GM23338 (cell line): ENCODE results near the gene POU1F1. TPM values are rescaled to one million over a fixed set of nuclear protein-coding genes. Genes with fewer than 3 reads are reported as not detected.

Experiments used
- ATAC-seq: fragments of 200-7000 bp; cut with Tn5 transposase; 3 replicates; pipeline ENCODE4 v1.9.1; 2020
- DNase-seq: peaks from one replicate; pipeline ENCODE4 v3.0.0-alpha.2; 2015; ENCODE audit warnings: low spot score
- H2AFZ ChIP-seq: fragments of 200-600 bp; sonication (generic); 2 replicates; pipeline ENCODE4 v1.8.0; 2016; ENCODE audit warnings: antibody characterized with exemption, mild to moderate bottlenecking, moderate library complexity
- H3F3A ChIP-seq: fragments of 200-600 bp; sonication (generic); replicated peaks from 2 replicates; pipeline ENCODE4 v1.8.0; 2017; ENCODE audit warnings: antibody characterized with exemption, mixed run types, low read depth
- H3K27ac ChIP-seq: fragments of 200-600 bp; sonication (generic); 2 replicates; pipeline ENCODE4 v1.6.1; 2016; ENCODE audit warnings: low read depth
- H3K27me3 ChIP-seq: fragments of 200-600 bp; sonication (generic); 2 replicates; pipeline ENCODE4 v1.8.0; 2016; ENCODE audit warnings: mild to moderate bottlenecking, mixed run types, moderate library complexity; ENCODE audit not compliant: insufficient read depth
- H3K36me3 ChIP-seq: fragments of 200-600 bp; sonication (generic); 2 replicates; pipeline ENCODE4 v1.8.0; 2016; ENCODE audit warnings: mild to moderate bottlenecking; ENCODE audit not compliant: insufficient read depth
- H3K4me1 ChIP-seq: fragments of 200-600 bp; sonication (generic); 2 replicates; pipeline ENCODE4 v1.8.0; 2016; ENCODE audit warnings: mild to moderate bottlenecking, moderate library complexity; ENCODE audit not compliant: insufficient read depth
- H3K4me2 ChIP-seq: fragments of 200-600 bp; sonication (generic); 2 replicates; pipeline ENCODE4 v1.7.1; 2017; ENCODE audit warnings: mixed run types
- H3K4me3 ChIP-seq: fragments of 200-600 bp; sonication (generic); 2 replicates; pipeline ENCODE4 v1.6.1; 2016; ENCODE audit warnings: mixed run types
- H3K79me2 ChIP-seq: fragments of 200-600 bp; sonication (generic); replicated peaks from 2 replicates; pipeline ENCODE4 v1.8.0; 2017; ENCODE audit warnings: mild to moderate bottlenecking; ENCODE audit not compliant: insufficient read depth
- H3K9me2 ChIP-seq: fragments of 200-600 bp; sonication (generic); 2 replicates; pipeline ENCODE4 v1.8.0; 2017; ENCODE audit not compliant: insufficient read depth
- H4K20me1 ChIP-seq: fragments of 200-600 bp; sonication (generic); replicated peaks from 2 replicates; pipeline ENCODE4 v1.8.0; 2017; ENCODE audit warnings: mild to moderate bottlenecking; ENCODE audit not compliant: insufficient read depth
- H3K27ac Mint-ChIP-seq: 2 replicates; pipeline ENCODE4 v1.8.0; 2020; ENCODE audit warnings: inconsistent platforms, mild to moderate bottlenecking, moderate library complexity, mixed read lengths
- H3K27me3 Mint-ChIP-seq: 3 replicates; pipeline ENCODE4 v1.8.0; 2022; ENCODE audit warnings: low read depth, mild to moderate bottlenecking, moderate library complexity, mixed read lengths, inconsistent platforms; ENCODE audit not compliant: insufficient read depth, poor library complexity
- H3K36me3 Mint-ChIP-seq: 3 replicates; pipeline ENCODE4 v1.8.0; 2021; ENCODE audit warnings: low read depth, mild to moderate bottlenecking, inconsistent platforms, moderate library complexity, mixed read lengths
- H3K4me1 Mint-ChIP-seq: 3 replicates; pipeline ENCODE4 v1.8.0; 2020; ENCODE audit warnings: mild to moderate bottlenecking, inconsistent platforms, mixed read lengths
- H3K4me3 Mint-ChIP-seq: 3 replicates; pipeline ENCODE4 v1.8.0; 2021; ENCODE audit warnings: moderate library complexity, mild to moderate bottlenecking, inconsistent platforms, mixed read lengths
- H3K9me3 Mint-ChIP-seq: 3 replicates; pipeline ENCODE4 v1.8.0; 2020; ENCODE audit warnings: moderate library complexity, mild to moderate bottlenecking, inconsistent platforms, mixed read lengths
- CREB1 ChIP-seq: fragments of 250-450 bp; sonication (Bioruptor Pico); IDR thresholded peaks from 2 replicates; pipeline ENCODE4 v1.5.0; 2020; ENCODE audit warnings: low read depth, mild to moderate bottlenecking, moderate library complexity
- CTCF ChIP-seq, 2 experiments: fragments of 200-600 bp in 1 of 2; sonication (generic) in 1 of 2; conservative IDR thresholded peaks; 2 replicates each; pipeline versions ENCODE4 v1.5.1 to v1.6.1; 2016 to 2017; ENCODE audit warnings: antibody characterized with exemption in 2 of 2, low read depth in 2 of 2, mild to moderate bottlenecking in 2 of 2, moderate library complexity in 1 of 2
- EZH2 ChIP-seq: fragments of 200-600 bp; sonication (generic); IDR thresholded peaks from one replicate; pipeline ENCODE4 v1.8.0; 2017; ENCODE audit warnings: antibody characterized with exemption, mild to moderate bottlenecking, low read depth; ENCODE audit not compliant: unreplicated experiment
- EZH2phosphoT487 ChIP-seq: fragments of 200-600 bp; sonication (generic); IDR thresholded peaks from one replicate; pipeline ENCODE4 v1.8.1; 2018; ENCODE audit warnings: antibody characterized with exemption; ENCODE audit not compliant: unreplicated experiment
- JUNB ChIP-seq: IDR thresholded peaks from one replicate; pipeline ENCODE4 v1.6.1; 2016; ENCODE audit warnings: antibody characterized with exemption; ENCODE audit not compliant: unreplicated experiment
- NANOG ChIP-seq: IDR thresholded peaks from 2 replicates; pipeline ENCODE4 v1.6.1; 2016; ENCODE audit warnings: antibody characterized with exemption, borderline replicate concordance
- POLR2AphosphoS5 ChIP-seq: IDR thresholded peaks from 2 replicates; pipeline ENCODE4 v1.6.1; 2016; ENCODE audit warnings: antibody characterized with exemption, low read depth
- REST ChIP-seq: IDR thresholded peaks from one replicate; pipeline ENCODE4 v1.6.1; 2018; ENCODE audit warnings: antibody characterized with exemption; ENCODE audit not compliant: unreplicated experiment
- STAT1 ChIP-seq: IDR thresholded peaks from one replicate; pipeline ENCODE4 v1.6.1; 2016; ENCODE audit warnings: antibody characterized with exemption; ENCODE audit not compliant: unreplicated experiment
- ZNF114 ChIP-seq: fragments of 250-450 bp; sonication (Bioruptor Pico); IDR thresholded peaks from 2 replicates; pipeline ENCODE4 v1.5.0; 2020; ENCODE audit warnings: mild to moderate bottlenecking, moderate library complexity
- ZNF331 ChIP-seq: fragments of 250-450 bp; sonication (Bioruptor Pico); IDR thresholded peaks from 2 replicates; pipeline ENCODE4 v1.5.0; 2020; ENCODE audit warnings: low read depth, mild to moderate bottlenecking, moderate library complexity
- polyA plus RNA-seq: library from polyadenylated mRNA; unstranded; fragments of >200 nt; fragmentation: Nextera tagmentation; extraction: Ambion mirVana; gene quantifications from 2 replicates; pipeline ENCODE4 v1.2.1, GENCODE V29; 2016
- total RNA-seq: library from RNA; depleted of rRNA; stranded (reverse); fragments of >200 nt; shearing (Covaris generic); gene quantifications from 2 replicates; pipeline ENCODE4 v1.2.3, GENCODE V29; 2014
- TF ChIP-seq, protein P1 (sequence below): IDR thresholded peaks from 2 replicates; pipeline ENCODE4 v1.6.1; 2016; ENCODE audit warnings: antibody characterized with exemption
- TF ChIP-seq, protein P2 (sequence below): fragments of 250-450 bp; sonication (Bioruptor Pico); IDR thresholded peaks from 2 replicates; pipeline ENCODE4 v1.5.0; 2020; ENCODE audit warnings: mild to moderate bottlenecking, moderate library complexity

POU1F1 gene
- total and polyA plus RNA-seq, 2 experiments from 2014 or later = not detected

- Histone ChIP-seq H3K36me3 (no peaks in the 10 kb centered on the region), H3K9me2 (no peaks in the 10 kb centered on the region), H2AFZ (no peak overlapping the region), H3F3A (no peaks in the 10 kb centered on the region), H4K20me1 (no peaks in the 10 kb centered on the region), H3K4me3 (no peak overlapping the region), H3K27me3 (no peaks in the 10 kb centered on the region), H3K4me2 (no peak overlapping the region), H3K4me1 (no peaks in the 10 kb centered on the region), H3K27ac (no peak overlapping the region), H3K79me2 (no peaks in the 10 kb centered on the region)
- H3K4me3 Mint-ChIP-seq = no peak overlapping the region
- H3K36me3 Mint-ChIP-seq = no peaks in the 10 kb centered on the region; the same call in 2 of the 3 replicates
- no peaks in the 10 kb centered on the region; the same call in 2 of the 3 replicates for H3K9me3 Mint-ChIP-seq
- DNase-seq = no peak
- H3K27me3 Mint-ChIP-seq = no peaks in the 10 kb centered on the region
- no peak for ATAC-seq
- H3K27ac Mint-ChIP-seq = no peak overlapping the region
- H3K4me1 Mint-ChIP-seq = peaks cover 4% of the 10 kb centered on the region; the same call in 2 of the 3 replicates
- TF ChIP-seq STAT1 = no peak
- TF ChIP-seq, protein P1, sequence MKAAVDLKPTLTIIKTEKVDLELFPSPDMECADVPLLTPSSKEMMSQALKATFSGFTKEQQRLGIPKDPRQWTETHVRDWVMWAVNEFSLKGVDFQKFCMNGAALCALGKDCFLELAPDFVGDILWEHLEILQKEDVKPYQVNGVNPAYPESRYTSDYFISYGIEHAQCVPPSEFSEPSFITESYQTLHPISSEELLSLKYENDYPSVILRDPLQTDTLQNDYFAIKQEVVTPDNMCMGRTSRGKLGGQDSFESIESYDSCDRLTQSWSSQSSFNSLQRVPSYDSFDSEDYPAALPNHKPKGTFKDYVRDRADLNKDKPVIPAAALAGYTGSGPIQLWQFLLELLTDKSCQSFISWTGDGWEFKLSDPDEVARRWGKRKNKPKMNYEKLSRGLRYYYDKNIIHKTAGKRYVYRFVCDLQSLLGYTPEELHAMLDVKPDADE = no peak
- no peak for TF ChIP-seq ZNF331 (CRISPR knock-in tag)
- TF ChIP-seq EZH2 = no peak
- TF ChIP-seq EZH2phosphoT487 = no peak
- no peak for TF ChIP-seq NANOG
- no peak for TF ChIP-seq ZNF114 (CRISPR knock-in tag)
- TF ChIP-seq CREB1 (CRISPR knock-in tag) = no peak
- TF ChIP-seq REST = no peak
- no peak for TF ChIP-seq CTCF (conservative IDR thresholded peaks at IDR 0.05; ENCODE audit: low read depth in 2 of 2)
- no peak for TF ChIP-seq JUNB
- TF ChIP-seq POLR2AphosphoS5 = no peak
- TF ChIP-seq, protein P2, sequence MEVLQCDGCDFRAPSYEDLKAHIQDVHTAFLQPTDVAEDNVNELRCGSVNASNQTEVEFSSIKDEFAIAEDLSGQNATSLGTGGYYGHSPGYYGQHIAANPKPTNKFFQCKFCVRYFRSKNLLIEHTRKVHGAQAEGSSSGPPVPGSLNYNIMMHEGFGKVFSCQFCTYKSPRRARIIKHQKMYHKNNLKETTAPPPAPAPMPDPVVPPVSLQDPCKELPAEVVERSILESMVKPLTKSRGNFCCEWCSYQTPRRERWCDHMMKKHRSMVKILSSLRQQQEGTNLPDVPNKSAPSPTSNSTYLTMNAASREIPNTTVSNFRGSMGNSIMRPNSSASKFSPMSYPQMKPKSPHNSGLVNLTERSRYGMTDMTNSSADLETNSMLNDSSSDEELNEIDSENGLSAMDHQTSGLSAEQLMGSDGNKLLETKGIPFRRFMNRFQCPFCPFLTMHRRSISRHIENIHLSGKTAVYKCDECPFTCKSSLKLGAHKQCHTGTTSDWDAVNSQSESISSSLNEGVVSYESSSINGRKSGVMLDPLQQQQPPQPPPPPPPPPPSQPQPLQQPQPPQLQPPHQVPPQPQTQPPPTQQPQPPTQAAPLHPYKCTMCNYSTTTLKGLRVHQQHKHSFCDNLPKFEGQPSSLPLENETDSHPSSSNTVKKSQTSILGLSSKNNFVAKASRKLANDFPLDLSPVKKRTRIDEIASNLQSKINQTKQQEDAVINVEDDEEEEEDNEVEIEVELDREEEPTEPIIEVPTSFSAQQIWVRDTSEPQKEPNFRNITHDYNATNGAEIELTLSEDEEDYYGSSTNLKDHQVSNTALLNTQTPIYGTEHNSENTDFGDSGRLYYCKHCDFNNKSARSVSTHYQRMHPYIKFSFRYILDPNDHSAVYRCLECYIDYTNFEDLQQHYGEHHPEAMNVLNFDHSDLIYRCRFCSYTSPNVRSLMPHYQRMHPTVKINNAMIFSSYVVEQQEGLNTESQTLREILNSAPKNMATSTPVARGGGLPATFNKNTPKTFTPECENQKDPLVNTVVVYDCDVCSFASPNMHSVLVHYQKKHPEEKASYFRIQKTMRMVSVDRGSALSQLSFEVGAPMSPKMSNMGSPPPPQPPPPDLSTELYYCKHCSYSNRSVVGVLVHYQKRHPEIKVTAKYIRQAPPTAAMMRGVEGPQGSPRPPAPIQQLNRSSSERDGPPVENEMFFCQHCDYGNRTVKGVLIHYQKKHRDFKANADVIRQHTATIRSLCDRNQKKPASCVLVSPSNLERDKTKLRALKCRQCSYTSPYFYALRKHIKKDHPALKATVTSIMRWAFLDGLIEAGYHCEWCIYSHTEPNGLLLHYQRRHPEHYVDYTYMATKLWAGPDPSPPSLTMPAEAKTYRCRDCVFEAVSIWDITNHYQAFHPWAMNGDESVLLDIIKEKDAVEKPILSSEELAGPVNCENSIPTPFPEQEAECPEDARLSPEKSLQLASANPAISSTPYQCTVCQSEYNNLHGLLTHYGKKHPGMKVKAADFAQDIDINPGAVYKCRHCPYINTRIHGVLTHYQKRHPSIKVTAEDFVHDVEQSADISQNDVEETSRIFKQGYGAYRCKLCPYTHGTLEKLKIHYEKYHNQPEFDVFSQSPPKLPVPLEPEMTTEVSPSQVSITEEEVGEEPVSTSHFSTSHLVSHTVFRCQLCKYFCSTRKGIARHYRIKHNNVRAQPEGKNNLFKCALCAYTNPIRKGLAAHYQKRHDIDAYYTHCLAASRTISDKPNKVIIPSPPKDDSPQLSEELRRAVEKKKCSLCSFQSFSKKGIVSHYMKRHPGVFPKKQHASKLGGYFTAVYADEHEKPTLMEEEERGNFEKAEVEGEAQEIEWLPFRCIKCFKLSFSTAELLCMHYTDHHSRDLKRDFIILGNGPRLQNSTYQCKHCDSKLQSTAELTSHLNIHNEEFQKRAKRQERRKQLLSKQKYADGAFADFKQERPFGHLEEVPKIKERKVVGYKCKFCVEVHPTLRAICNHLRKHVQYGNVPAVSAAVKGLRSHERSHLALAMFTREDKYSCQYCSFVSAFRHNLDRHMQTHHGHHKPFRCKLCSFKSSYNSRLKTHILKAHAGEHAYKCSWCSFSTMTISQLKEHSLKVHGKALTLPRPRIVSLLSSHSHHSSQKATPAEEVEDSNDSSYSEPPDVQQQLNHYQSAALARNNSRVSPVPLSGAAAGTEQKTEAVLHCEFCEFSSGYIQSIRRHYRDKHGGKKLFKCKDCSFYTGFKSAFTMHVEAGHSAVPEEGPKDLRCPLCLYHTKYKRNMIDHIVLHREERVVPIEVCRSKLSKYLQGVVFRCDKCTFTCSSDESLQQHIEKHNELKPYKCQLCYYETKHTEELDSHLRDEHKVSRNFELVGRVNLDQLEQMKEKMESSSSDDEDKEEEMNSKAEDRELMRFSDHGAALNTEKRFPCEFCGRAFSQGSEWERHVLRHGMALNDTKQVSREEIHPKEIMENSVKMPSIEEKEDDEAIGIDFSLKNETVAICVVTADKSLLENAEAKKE (CRISPR knock-in tag) = no peak
These were observed 29.1 kb upstream of the POU1F1 start for GRCh38 chr3:87305517-87305916.
